GM10847 (cell line): ENCODE data around the gene RGPD3.

ENCODE experiments used
- POLR2A ChIP-seq: IDR thresholded peaks from 2 replicates; pipeline ENCODE4 v1.6.1; 2011; ENCODE audit not compliant: insufficient read length; ENCODE audit errors: extremely low read depth

RGPD3 gene

DNA sequence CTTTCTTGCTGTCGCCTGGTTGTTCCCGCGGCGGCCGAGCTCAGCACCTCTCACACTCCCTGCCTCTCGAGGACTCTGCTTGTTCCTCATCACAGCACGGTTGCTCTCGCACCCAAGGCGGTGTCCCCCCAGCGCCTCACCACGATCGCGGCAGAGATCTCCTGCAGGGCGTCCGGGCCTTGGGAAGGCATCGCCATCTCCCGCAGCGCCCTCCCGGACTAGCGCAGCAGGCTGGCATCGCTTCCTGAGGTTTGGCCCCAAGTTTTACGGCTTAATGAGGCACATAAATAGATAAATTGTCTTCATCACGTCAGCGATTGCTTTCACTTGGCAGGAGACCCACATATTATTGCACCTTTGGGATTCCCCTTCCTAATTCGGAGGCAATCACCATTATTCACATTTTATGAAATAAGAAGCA is 125.4 kb downstream of the RGPD3 start:
- no peak for TF ChIP-seq POLR2A

- no peak for TF ChIP-seq POLR2A
Observed at GRCh38 chr2:106341666-106342065, 126.5 kb downstream of the RGPD3 start.
